NCI-H226 (cell line): ENCODE data around the gene SRL.

Experiments
- DNase-seq: peaks from one replicate; pipeline ENCODE4 v3.0.0-alpha.2; 2015

The SRL gene

GRCh38 chr16:4241928-4242283 lies at the start of gene SRL:
SRL (minus strand) TSS chr16:4242080; CDS start chr16:4242067, 13 bp downstream.
- no peak for DNase-seq

- peak; percentile 57 for DNase-seq
Observed at GRCh38 chr16:4290236-4290830, 48.5 kb upstream of the SRL start.

- DNase-seq, result peak; percentile 62
Observed at GRCh38 chr16:4288148-4288921, 46.5 kb upstream of the SRL start.

- DNase-seq, result no peak
Observed at GRCh38 chr16:4285167-4285566, 43.3 kb upstream of the SRL start.

GRCh38 chr16:4283939-4284338 lies 42.1 kb upstream of the SRL start:
- DNase-seq, result peak; percentile 31

GRCh38 chr16:4283441-4283840 lies 41.6 kb upstream of the SRL start:
- DNase-seq, result no peak

- no peak for DNase-seq
Observed at GRCh38 chr16:4280625-4281024, 38.7 kb upstream of the SRL start.

- no peak for DNase-seq
Observed at GRCh38 chr16:4277987-4278513, 36.2 kb upstream of the SRL start.

GRCh38 chr16:4275861-4276260 lies 34.0 kb upstream of the SRL start:
- no peak for DNase-seq

- peak; percentile 60 for DNase-seq
Observed at GRCh38 chr16:4273858-4274311, 32.0 kb upstream of the SRL start.

- peak; percentile 24 for DNase-seq
Observed at GRCh38 chr16:4272114-4272956, 30.5 kb upstream of the SRL start.

GRCh38 chr16:4271176-4272113 lies 29.6 kb upstream of the SRL start:
- DNase-seq, result peak; percentile 93

- DNase-seq, result no peak
Observed at GRCh38 chr16:4270595-4270994, 28.7 kb upstream of the SRL start.

- no peak for DNase-seq
Observed at GRCh38 chr16:4270091-4270490, 28.2 kb upstream of the SRL start.

GRCh38 chr16:4266372-4266771 lies 24.5 kb upstream of the SRL start:
- peak; percentile 20 for DNase-seq

GRCh38 chr16:4265676-4266075 lies 23.8 kb upstream of the SRL start:
- no peak for DNase-seq

- DNase-seq, result no peak
Observed at GRCh38 chr16:4264546-4264945, 22.7 kb upstream of the SRL start.

GRCh38 chr16:4263504-4264436 lies 21.9 kb upstream of the SRL start:
- DNase-seq, result no peak

- no peak for DNase-seq
Observed at GRCh38 chr16:4262303-4262835, 20.5 kb upstream of the SRL start.

- no peak for DNase-seq
Observed at GRCh38 chr16:4261557-4262172, 19.8 kb upstream of the SRL start.
